OCI-LY7 (cell line): ENCODE results near the gene USP6NL.

ENCODE experiments used
- CTCF ChIP-seq: fragments of 200-600 bp; sonication (generic); conservative IDR thresholded peaks from 2 replicates; pipeline ENCODE4 v1.5.1; 2014; ENCODE audit warnings: mild to moderate bottlenecking, antibody characterized with exemption, low read length, moderate library complexity, mixed read lengths
- EZH2phosphoT487 ChIP-seq: fragments of 200-600 bp; sonication (generic); IDR thresholded peaks from 2 replicates; pipeline ENCODE4 v1.6.1; 2018; ENCODE audit warnings: low read depth, borderline replicate concordance, mild to moderate bottlenecking, mixed run types, antibody characterized with exemption, low read length, moderate library complexity, mixed read lengths

DNA sequence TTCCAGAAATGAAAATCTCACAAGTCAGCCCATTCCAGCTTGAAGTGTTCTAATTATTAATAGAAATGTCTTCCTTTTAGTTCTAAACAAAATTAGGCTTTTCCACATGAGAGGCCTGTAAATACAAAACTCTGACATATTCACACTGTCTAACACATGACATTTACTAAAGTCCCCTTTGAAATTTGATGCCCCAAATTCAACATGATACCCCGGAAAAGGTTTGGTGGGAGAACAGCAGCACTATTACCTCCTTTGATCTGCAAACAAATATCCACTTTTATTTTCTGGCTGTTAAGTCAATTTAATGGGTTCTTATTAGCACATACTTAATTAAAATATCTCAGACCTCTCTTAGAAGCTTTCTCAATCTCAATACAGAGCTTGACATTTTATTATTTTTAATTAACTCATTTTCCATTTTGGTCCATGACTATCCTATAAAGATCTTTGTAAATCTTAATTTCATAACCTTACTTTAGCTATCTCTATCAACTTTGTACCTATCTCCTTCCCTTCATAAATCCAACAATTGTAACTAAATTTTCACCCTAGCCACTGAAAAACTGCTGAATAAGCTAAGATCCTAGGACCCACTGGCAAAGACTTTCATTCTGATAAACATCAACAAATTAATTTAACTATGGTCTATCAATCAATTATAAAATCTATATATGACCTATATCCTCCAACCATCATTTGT lies 63.2 kb downstream of the USP6NL start:
- TF ChIP-seq CTCF (no peak), EZH2phosphoT487 (no peak)
